ENCODE measurements around the gene CPEB3.
A peak's percentile ranks its signal among the peaks of the same experiment; 100 is the strongest.

GRCh38 chr10:92238586-92239098 lies 52.2 kb downstream of the CPEB3 start:
- TF ChIP-seq, protein P1, sequence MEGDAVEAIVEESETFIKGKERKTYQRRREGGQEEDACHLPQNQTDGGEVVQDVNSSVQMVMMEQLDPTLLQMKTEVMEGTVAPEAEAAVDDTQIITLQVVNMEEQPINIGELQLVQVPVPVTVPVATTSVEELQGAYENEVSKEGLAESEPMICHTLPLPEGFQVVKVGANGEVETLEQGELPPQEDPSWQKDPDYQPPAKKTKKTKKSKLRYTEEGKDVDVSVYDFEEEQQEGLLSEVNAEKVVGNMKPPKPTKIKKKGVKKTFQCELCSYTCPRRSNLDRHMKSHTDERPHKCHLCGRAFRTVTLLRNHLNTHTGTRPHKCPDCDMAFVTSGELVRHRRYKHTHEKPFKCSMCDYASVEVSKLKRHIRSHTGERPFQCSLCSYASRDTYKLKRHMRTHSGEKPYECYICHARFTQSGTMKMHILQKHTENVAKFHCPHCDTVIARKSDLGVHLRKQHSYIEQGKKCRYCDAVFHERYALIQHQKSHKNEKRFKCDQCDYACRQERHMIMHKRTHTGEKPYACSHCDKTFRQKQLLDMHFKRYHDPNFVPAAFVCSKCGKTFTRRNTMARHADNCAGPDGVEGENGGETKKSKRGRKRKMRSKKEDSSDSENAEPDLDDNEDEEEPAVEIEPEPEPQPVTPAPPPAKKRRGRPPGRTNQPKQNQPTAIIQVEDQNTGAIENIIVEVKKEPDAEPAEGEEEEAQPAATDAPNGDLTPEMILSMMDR (IDR thresholded peaks at IDR 0.05): no peak
- TF ChIP-seq POLR2AphosphoS5 (IDR thresholded peaks at IDR 0.05) (peak; percentile 44), POLR2A (IDR thresholded peaks at IDR 0.05) (no peak)

Data from prostate gland (tissue), 2 donors.